ENCODE results near the gene SPTLC3.

- TF ChIP-seq CTCF (conservative IDR thresholded peaks at IDR 0.05): no peak
- TF ChIP-seq EZH2 (IDR thresholded peaks at IDR 0.05; ENCODE audit: low read depth): no peak
Measured at GRCh38 chr20:13017235-13017634, 8.5 kb downstream of the SPTLC3 start.
